ENCODE measurements around the gene AQP5.

AQP5 gene

DNA sequence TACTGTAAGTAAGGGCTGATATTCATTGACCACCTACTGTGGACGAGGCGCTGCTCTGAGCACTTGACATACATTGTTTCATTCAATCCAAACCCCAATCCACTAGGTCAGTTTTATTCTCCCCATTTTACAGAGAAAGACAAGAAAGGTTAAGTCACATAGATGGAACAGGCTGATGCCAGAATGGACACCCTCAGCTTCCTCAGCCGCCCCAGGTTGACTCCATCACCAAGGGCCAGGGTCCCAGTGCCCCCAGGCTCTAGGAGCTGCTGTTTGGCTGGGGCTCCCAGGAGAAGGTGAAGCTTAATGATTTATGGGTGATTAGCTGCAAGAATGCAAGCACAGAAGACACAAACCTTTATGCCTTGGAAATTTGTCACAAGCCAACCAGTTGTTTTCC, 11.8 kb upstream of the AQP5 start:
- DNase-seq (ENCODE audit: low read depth in 3 of 3, low spot score in 1 of 3): no peak

DNA sequence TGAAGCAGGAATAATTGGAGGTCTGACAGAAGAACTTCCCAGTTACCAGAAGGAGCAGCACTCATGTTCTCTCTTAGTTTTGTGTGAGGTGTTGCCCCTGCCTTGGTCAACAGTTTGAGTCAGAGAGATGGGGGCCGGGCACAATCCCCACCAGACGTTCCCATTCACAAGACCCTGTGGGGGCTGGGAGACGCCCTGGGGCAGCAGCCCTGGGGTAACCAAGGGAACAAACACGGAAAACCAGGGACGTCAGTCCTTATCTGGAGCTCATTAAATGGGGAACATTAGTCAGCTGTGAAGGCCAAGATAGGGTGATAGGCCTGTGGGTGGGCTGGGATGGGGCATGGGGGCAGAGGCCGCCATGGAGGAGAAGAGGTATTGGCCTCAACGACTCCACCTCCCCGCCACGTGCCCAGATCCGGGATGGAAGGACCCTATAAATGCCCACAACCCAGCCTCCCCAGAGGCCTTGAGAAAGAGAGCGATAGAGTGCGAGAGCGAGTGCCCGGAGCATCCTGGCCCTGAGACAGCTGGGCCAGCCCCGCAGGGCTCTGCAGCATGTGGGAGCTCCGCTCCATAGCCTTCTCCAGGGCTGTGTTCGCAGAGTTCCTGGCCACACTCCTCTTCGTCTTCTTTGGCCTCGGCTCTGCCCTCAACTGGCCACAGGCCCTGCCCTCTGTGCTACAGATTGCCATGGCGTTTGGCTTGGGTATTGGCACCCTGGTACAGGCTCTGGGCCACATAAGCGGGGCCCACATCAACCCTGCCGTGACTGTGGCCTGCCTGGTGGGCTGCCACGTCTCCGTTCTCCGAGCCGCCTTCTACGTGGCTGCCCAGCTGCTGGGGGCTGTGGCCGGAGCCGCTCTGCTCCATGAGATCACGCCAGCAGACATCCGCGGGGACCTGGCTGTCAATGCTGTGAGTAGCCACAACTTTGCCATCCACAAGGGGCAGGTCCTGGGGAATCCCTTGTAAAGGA, 11.1 kb upstream of the AQP5 start, which contains the start of gene AQP2:
Gene AQP2, plus strand, starts transcription at position 465 of the 979 bp plus-strand sequence. Its CDS starts 94 bp downstream, at position 559.
- no peak for DNase-seq (ENCODE audit: low read depth in 3 of 3, low spot score in 1 of 3)

DNA sequence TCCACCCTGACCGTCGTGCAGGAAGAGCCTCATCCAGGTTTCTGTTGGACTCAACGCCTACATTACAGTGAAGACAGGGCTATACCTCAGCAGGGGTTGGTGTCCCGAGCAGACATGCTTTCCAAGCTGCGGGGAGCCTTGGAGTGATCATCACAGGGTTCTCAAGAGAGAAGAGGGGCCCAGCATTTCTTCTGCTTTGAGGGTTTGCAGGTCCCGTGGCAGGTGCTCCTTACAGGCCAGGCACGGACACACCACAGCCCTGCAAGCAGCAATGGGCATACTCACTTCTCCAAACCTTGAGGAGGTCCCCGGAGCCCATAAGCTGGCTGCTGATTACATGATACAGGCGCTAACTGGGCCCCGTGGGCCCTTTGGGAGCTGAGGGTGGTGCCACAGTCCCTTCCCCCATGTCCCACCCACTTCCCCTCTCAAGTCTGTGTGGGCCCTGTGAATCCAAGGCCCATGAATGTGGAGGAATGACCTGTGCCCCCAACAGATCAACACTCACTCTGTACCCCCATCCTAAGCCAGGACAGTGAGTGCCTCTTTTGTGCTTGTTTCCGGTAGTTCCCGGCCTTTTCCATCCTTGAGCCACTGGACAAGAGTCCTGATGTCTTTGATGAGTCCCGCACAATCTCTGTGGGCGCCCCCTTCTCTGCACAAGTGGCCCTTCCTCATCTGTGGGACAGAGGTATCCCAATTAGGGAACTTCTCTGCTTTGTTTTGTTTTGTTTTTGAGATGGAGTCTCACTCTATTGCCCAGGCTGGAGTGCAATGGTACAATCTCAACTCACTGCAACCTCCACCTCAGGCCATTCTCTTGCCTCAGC, 10.0 kb upstream of the AQP5 start:
- no peak for DNase-seq (ENCODE audit: low read depth in 3 of 3, low spot score in 1 of 3)

DNA sequence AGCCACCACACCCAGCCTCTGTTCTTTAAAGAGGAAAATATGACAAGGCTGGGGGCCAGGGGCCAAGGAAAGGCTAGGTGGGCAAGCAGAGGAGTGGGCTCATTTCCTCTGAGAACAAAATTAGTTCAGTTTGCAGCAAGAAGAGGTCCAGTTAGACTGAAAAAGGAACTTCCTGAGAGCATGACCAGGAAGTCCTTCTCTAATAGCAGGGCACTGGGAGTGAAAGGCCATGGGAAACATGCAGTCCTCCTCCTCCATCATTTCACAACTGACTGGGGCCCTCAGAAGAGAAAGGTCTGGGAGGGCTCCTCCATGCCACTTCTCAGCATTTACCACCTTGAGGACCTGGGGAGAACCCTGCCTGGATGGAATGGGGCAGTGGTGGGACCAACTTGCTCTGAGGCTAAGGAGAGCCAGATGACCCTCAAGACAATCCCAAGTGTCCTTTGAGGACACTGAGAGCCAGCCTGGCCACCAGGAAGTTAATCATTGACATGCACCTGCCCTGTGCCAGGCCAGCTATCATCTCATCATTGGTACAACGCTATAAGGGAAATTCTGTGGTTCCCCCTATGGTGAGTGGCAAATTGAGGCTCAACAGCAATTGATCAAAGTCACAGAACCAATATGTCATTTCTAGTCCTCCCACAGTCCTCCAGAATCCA, 9.1 kb upstream of the AQP5 start:
- DNase-seq (ENCODE audit: low read depth in 3 of 3, low spot score in 1 of 3): no peak

- DNase-seq (ENCODE audit: low read depth in 3 of 3, low spot score in 1 of 3): no peak
These were observed 8.5 kb upstream of the AQP5 start for GRCh38 chr12:49953151-49953550.

DNA sequence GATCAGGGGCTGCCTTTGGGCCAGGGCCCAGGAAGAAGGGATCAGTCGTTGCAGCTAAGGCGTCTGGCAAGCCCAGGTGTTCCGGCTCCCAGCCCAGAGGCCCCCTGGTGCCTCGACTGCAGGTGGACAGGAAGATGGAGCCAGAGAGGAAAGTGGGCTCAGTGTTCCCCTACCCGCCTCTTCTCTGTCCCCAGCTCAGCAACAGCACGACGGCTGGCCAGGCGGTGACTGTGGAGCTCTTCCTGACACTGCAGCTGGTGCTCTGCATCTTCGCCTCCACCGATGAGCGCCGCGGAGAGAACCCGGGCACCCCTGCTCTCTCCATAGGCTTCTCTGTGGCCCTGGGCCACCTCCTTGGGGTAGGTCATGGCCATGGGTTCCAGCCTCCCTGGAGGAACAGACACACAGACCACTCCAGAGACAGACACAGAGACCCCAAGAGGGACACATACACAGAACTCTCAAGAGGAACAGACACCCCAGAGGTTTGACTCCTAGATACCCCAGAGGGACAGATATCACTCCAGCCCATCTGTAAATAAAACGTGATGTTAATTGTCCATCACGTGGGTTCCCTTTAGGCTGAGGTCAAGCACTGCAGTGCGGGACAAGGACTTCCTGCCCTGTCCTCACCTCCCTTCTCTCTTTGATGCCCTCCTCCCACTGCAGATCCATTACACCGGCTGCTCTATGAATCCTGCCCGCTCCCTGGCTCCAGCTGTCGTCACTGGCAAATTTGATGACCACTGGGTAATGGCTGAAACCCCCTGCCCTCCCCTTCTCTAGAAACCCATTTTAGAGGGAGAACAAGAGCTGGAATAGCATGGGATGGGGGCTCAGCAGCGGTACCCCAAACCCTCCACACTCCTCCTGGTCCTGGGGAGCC, 7.5 kb upstream of the AQP5 start:
- no peak for DNase-seq (ENCODE audit: low read depth in 3 of 3, low spot score in 1 of 3)

- DNase-seq (ENCODE audit: low read depth in 3 of 3, low spot score in 1 of 3): no peak
These were observed 6.5 kb upstream of the AQP5 start for GRCh38 chr12:49954863-49955830.

- DNase-seq (ENCODE audit: low read depth in 3 of 3, low spot score in 1 of 3): no peak
These were observed 5.6 kb upstream of the AQP5 start for GRCh38 chr12:49955899-49956662.

- no peak for DNase-seq (ENCODE audit: low read depth in 3 of 3, low spot score in 1 of 3)
These were observed 4.8 kb upstream of the AQP5 start for GRCh38 chr12:49956663-49957569.

DNA sequence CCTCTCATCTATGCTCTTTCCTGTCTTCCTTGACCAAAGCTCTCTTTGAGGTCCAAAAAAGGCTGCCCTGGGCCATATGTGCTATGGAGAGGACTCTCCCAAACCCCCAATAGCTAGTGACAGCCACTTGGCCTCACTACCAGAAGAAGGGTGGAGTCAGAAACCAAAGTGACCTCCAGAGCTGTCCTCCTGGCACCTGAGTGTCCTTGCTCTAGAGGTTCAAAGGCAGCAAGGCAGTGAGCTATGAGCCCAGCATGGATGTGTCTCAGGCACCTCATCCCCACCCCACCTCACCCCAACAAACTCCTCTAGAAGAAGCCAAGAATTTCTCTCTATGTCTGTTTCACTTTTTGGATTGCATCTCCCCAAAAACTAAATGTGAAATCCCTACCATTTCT, 4.1 kb upstream of the AQP5 start:
- no peak for DNase-seq (ENCODE audit: low read depth in 3 of 3, low spot score in 1 of 3)

- DNase-seq (ENCODE audit: low read depth in 3 of 3, low spot score in 1 of 3): no peak
These were observed 1.8 kb upstream of the AQP5 start for GRCh38 chr12:49959685-49960473.

DNA sequence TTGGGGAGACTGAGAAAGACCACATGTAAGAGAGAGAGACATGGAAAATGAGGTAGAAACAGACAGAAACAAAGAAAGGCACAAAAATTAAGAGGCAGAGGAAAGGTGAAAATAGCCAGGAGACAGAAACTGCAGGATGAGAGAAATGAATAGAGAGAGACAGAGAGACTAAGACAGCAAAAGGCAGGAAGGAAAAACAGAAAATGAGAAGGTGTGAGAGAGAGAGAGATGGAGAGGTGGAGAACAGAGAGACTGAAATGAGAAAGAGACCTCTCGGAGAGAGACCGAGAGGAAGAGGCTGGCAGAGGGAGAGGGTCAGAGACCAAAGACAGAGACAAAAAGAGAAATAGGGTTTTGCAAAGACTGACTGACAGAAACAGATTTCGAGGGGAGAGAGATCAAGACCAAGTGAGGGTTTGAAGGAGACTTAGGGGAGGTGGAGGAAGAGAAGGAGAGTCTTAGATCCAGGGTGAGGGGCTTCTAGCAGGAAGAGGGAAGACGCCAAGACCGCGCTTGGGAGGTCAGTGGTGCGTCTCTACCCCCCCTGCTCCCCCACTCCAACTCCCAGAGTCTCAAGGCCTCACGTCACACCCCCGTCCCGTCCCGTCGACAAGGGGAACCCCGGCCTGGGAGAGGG, 1.1 kb upstream of the AQP5 start:
- DNase-seq (ENCODE audit: low read depth in 3 of 3, low spot score in 1 of 3): no peak

DNA sequence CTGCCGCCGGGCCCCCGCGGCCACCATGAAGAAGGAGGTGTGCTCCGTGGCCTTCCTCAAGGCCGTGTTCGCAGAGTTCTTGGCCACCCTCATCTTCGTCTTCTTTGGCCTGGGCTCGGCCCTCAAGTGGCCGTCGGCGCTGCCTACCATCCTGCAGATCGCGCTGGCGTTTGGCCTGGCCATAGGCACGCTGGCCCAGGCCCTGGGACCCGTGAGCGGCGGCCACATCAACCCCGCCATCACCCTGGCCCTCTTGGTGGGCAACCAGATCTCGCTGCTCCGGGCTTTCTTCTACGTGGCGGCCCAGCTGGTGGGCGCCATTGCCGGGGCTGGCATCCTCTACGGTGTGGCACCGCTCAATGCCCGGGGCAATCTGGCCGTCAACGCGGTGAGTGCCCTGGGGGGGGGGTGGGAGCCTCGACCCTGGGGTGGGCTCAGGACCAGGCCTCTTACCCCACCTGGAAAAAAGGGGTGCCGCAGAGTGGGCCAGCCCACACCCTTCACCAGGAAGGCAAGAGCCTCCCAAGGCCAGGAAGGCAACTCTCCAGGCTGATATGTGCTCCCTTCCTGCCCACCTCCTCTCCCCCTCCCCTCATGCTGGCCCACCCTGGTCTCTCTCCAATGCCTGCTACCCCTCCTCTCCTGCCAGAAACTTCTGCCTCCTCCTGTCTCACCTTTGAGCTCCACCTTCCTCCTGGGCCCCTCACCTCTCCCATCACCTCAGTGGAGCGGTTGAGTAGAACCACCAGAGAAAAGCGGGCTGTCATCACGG, 507 bp downstream of the AQP5 start:
- no peak for DNase-seq (ENCODE audit: low read depth in 3 of 3, low spot score in 1 of 3)

GRCh38 chr12:49962861-49963765, 1.4 kb downstream of the AQP5 start:
- no peak for DNase-seq (ENCODE audit: low read depth in 3 of 3, low spot score in 1 of 3)

All from stimulated activated CD4-positive, alpha-beta T cell treated with anti-CD3 and anti-CD28 coated beads, TNF-alpha, amount 100 ng/mL, for 1 hour (primary cell).